Stomach (tissue), 9 donors: ENCODE results near the gene TRIM27. TPM values are rescaled to one million over a fixed set of nuclear protein-coding genes. Genes with fewer than 3 reads are reported as not detected.

Experiments
- DNase-seq, 2 donors: peaks; one replicate each; pipeline versions ENCODE4 v3.0.0 to v3.0.0-alpha.2; 2013 to 2019
- H3K27ac ChIP-seq, 5 donors: fragments of 200-600 bp in 4 of 5; sonication (generic) in 4 of 5; one replicate each; pipeline ENCODE4 v1.5.1; 2013 to 2019; ENCODE audit warnings: mild to moderate bottlenecking in 1 of 5, moderate library complexity in 1 of 5
- H3K27me3 ChIP-seq, 3 donors: fragments of 200-600 bp; sonication (generic); one replicate each; pipeline ENCODE4 v1.5.1; 2017 to 2019; ENCODE audit warnings: mixed run types in 1 of 3
- H3K36me3 ChIP-seq, 4 donors: fragments of 200-600 bp; sonication (generic); 1 replicate in 3 of 4; 2 replicates in 1 of 4; pipeline ENCODE4 v1.5.1; 2016 to 2019
- H3K4me1 ChIP-seq, 4 donors: fragments of 200-600 bp; sonication (generic); one replicate each; pipeline ENCODE4 v1.5.1; 2016 to 2019
- H3K4me3 ChIP-seq, 4 donors: fragments of 200-600 bp; sonication (generic) in 3 of 4; one replicate each; pipeline ENCODE4 v1.5.1; 2016 to 2019; ENCODE audit warnings: mild to moderate bottlenecking in 1 of 4
- H3K9me3 ChIP-seq, 4 donors: fragments of 200-600 bp; sonication (generic); one replicate each; pipeline ENCODE4 v1.5.1; 2016 to 2019
- EP300 ChIP-seq: sonication (generic); formaldehyde crosslinking; IDR thresholded peaks from one replicate; pipeline ENCODE4 v1.6.1; 2017; ENCODE audit warnings: antibody characterized with exemption
- POLR2A ChIP-seq, 4 donors: fragments of 450-650 bp; IDR thresholded peaks; one replicate each; pipeline ENCODE4 v1.6.1; 2016; ENCODE audit warnings: antibody characterized with exemption in 4 of 4, control low read depth in 2 of 4, mild to moderate bottlenecking in 1 of 4, moderate library complexity in 1 of 4
- POLR2AphosphoS5 ChIP-seq, 3 donors: sonication (generic); formaldehyde crosslinking; IDR thresholded peaks; one replicate each; pipeline ENCODE4 v1.6.1; 2016; ENCODE audit warnings: antibody characterized with exemption in 3 of 3
- WGBS, 5 donors: extraction: QIAGEN DNeasy Blood & Tissue Kit in 3 of 5; methylation state at CpG; one replicate each; pipeline versions ENCODE4 v1.1.5 to v1.1.7; 2013 to 2018; 5-methylcytosine and 5-hydroxymethylcytosine counted together
- intact Hi-C: fragments of 100-400 bp; cut with DNase I; formaldehyde crosslinking; loops from one replicate; pipeline ENCODE4 v1.15.1; 2023; ENCODE audit warnings: low total_unique reads
- polyA plus RNA-seq, 3 donors: library from polyadenylated mRNA; stranded (reverse); fragments of 200-250 nt; gene quantifications; one replicate each; pipeline ENCODE4 v1.2.3, GENCODE V29; 2013
- total RNA-seq, 5 donors: library from RNA; depleted of rRNA; stranded (reverse); fragments of >200 nt; gene quantifications; one replicate each; pipeline versions ENCODE4 v1.1.0 to v1.2.3, GENCODE V29; 2014 to 2016
- TF ChIP-seq, protein P1 (sequence below), 7 experiments: fragments of 450-650 bp in 4 of 7; fragments of 200-600 bp in 3 of 7; sonication (generic) in 3 of 7; IDR thresholded peaks; one replicate each; pipeline ENCODE4 v1.5.1; 2016 to 2019; ENCODE audit warnings: antibody characterized with exemption in 7 of 7, control low read depth in 2 of 7, mild to moderate bottlenecking in 1 of 7
- donor health status: healthy with polysubstance abuse.
- donor health status: Bipolar disorder and iron deficiency.
- donor health status: healthy.

TRIM27 gene
- total and polyA plus RNA-seq, 8 donors: 24.2 to 102 (median 59.5) TPM

DNA sequence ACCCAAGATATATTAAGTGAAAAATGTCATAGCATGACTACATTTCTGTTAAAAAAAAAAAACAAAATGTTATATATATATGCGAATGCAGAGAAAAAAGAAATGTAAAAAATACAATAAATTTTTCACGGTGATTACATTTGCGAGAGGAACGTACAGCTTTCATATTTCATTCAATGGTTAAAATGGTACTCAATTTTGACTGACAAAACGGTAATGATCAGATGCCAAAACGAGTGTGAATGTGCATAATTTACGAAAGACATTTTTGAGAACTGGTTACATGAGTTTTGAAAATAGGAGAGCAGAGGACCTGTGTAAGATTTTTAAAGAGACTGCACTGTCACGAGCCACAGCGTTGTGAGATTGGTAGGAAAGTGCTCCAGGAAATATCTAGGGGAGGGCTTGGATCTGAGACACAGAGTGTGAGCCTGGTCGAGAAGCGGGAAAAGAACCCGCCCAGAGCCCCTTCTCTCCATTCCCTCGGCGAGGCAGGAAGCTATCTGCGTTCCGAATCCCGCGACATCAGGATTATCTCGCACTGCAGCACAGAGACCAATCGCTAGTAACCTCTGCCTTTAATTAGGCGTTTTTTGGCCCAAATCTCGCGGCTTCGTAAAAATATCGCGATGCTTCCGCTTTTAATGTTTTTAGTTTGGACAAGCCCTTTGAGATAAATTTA lies 28.5 kb downstream of the TRIM27 start:
- peak overlapping the region; percentile 84 to 99 (median 98) for H3K27ac ChIP-seq
- H3K4me1 ChIP-seq: peaks cover 0 to 19% (median 11%) of the 10 kb centered on the region in 4 donors
- DNase-seq: peak; percentile 93 to 98
- no peaks in the 10 kb centered on the region for H3K27me3 ChIP-seq
- WGBS, 5 donors: 10 to 11% (median 10%) methylated on average over 27 of the region's 27 CpGs
- peaks cover 0 to 2% (median 0%) of the 10 kb centered on the region in 4 donors for H3K36me3 ChIP-seq
- TF ChIP-seq POLR2A (IDR thresholded peaks at IDR 0.05) (peak in 1 of 4 donors; percentile 46), EP300 (no peak), POLR2AphosphoS5 (IDR thresholded peaks at IDR 0.05) (peak; percentile 75 to 90 (median 81))
- intact Hi-C loops: no loop called here
- no peaks in the 10 kb centered on the region for H3K9me3 ChIP-seq
- peak overlapping the region; percentile 53 to 72 (median 60) for H3K4me3 ChIP-seq

DNA sequence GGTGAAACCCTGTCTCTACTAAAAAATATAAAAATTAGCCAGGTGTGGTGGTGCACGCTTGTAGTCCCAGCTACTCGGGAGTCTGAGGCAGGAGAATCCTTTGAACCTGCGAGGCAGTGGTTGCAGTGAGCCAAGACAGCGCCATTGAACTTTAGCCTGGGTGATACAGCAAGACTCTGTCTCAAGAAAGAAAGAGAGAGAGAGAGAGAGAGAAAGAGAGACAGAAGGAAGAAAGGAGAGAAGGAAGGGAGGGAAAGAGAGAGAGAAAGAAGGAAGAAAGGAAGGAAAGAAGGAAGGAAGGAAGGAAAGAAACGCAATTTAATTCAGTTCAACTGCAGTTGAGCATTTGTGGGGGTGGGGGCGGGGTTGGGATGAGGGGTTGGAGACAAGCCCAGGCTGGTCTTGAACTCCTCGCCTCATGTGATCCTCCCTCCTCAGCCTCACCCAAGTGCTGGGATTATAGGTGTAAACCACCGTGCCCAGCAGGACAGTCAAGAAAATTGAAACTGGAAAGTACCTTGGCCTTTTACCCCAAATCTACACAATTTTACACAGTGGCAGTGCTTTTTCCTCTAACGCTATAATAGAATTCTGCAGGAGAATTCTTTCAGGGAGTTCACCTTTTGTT lies 30.5 kb downstream of the TRIM27 start:
- no peak for DNase-seq
- no peak for TF ChIP-seq POLR2AphosphoS5 (IDR thresholded peaks at IDR 0.05)
- TF ChIP-seq EP300: no peak
- TF ChIP-seq, protein P1, sequence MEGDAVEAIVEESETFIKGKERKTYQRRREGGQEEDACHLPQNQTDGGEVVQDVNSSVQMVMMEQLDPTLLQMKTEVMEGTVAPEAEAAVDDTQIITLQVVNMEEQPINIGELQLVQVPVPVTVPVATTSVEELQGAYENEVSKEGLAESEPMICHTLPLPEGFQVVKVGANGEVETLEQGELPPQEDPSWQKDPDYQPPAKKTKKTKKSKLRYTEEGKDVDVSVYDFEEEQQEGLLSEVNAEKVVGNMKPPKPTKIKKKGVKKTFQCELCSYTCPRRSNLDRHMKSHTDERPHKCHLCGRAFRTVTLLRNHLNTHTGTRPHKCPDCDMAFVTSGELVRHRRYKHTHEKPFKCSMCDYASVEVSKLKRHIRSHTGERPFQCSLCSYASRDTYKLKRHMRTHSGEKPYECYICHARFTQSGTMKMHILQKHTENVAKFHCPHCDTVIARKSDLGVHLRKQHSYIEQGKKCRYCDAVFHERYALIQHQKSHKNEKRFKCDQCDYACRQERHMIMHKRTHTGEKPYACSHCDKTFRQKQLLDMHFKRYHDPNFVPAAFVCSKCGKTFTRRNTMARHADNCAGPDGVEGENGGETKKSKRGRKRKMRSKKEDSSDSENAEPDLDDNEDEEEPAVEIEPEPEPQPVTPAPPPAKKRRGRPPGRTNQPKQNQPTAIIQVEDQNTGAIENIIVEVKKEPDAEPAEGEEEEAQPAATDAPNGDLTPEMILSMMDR (IDR thresholded peaks at IDR 0.05): no peak
- TF ChIP-seq POLR2A (IDR thresholded peaks at IDR 0.05): no peak
- Histone ChIP-seq H3K4me3 (no peak overlapping the region), H3K4me1 (peaks cover 0 to 19% (median 10%) of the 10 kb centered on the region in 4 donors), H3K27ac (no peak overlapping the region), H3K36me3 (no peaks in the 10 kb centered on the region), H3K27me3 (no peaks in the 10 kb centered on the region), H3K9me3 (no peaks in the 10 kb centered on the region)
- 79 to 87% (median 85%) methylated on average over 9 of the region's 9 CpGs for WGBS, 5 donors
- intact Hi-C loops: no loop called here

- no peaks in the 10 kb centered on the region for H3K9me3 ChIP-seq
- no peak overlapping the region for H3K27ac ChIP-seq
- no peak for DNase-seq
- peaks cover 0 to 11% (median 4%) of the 10 kb centered on the region in 4 donors for H3K4me1 ChIP-seq
- H3K4me3 ChIP-seq: no peak overlapping the region
- WGBS, 5 donors: 70 to 81% (median 73%) methylated on average over 4 of the region's 4 CpGs
- no peaks in the 10 kb centered on the region for H3K27me3 ChIP-seq
- H3K36me3 ChIP-seq: no peaks in the 10 kb centered on the region
- TF ChIP-seq, protein P1 (IDR thresholded peaks at IDR 0.05): no peak
- TF ChIP-seq EP300 (no peak), POLR2AphosphoS5 (IDR thresholded peaks at IDR 0.05) (no peak), POLR2A (IDR thresholded peaks at IDR 0.05) (no peak)
- intact Hi-C loops: no loop called here
Measured at GRCh38 chr6:28892525-28892924, 31.3 kb downstream of the TRIM27 start.

DNA sequence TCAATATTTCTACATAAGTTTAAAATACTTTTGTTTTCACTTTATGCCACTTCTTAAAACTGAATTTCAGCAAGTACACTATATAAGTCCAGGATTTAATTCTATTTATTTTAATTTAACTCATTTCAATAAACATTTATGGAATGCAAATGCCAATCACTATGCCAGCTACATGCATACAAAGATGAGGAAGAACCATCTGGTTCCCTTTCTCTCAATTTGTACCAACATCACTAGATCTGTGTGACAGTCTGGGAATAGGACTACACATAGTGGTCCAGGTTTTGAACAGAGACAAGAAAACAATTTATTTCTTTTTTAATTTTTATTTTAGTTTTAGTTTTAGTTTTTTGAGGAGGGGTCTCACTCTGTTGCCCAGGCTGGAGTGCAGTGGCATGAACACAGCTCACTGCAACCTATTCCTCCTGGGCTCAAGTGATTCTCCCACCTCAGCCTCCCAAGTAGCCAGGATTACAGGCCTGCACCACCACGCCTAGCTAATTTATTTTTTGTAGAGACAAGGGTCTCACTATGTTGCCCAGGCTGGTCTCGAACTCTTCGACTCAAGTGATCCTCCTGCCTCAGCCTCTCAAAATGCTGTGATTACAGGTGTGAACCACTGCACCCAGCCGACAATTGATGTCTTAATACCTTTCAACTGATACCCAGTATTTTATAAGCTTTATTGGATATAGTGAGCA lies 35.8 kb downstream of the TRIM27 start:
- DNase-seq: no peak
- Histone ChIP-seq H3K36me3 (no peaks in the 10 kb centered on the region), H3K9me3 (peaks cover 0 to 11% (median 0%) of the 10 kb centered on the region in 4 donors), H3K4me3 (no peak overlapping the region), H3K27ac (no peak overlapping the region), H3K27me3 (peaks cover 0 to 17% (median 6%) of the 10 kb centered on the region in 3 donors), H3K4me1 (peaks cover 0 to 10% (median 0%) of the 10 kb centered on the region in 4 donors)
- WGBS, 5 donors: 89 to 96% (median 94%) methylated on average over 3 to 4 of the region's 4 CpGs
- intact Hi-C loops: no loop called here
- TF ChIP-seq POLR2AphosphoS5 (IDR thresholded peaks at IDR 0.05) (no peak), EP300 (no peak), POLR2A (IDR thresholded peaks at IDR 0.05) (no peak)
- TF ChIP-seq, protein P1 (IDR thresholded peaks at IDR 0.05): no peak
